ENCODE data around the gene TAS2R41.
A peak's percentile ranks its signal among the peaks of the same experiment; 100 is the strongest.
"Not testable (repeated sequence)": the region's sequence is repeated elsewhere in the genome, so short reads cannot be mapped to it uniquely, and the experiment has no call there.

TAS2R41 gene

GRCh38 chr7:143480501-143480900 lies 2.8 kb downstream of the TAS2R41 start:
- Histone ChIP-seq H3K9ac (ENCODE audit: low read depth, low read length) (no peak overlapping the region), H3K27me3 (ENCODE audit: control insufficient read depth, insufficient read depth, low read length) (no peaks in the 10 kb centered on the region), H3K36me3 (ENCODE audit: insufficient read depth, low read length) (no peaks in the 10 kb centered on the region), H3K9me3 (replicated peaks; ENCODE audit: low read length) (no peaks in the 10 kb centered on the region), H3K4me1 (ENCODE audit: control insufficient read depth, insufficient read depth, low read length) (peaks cover 2% of the 10 kb centered on the region), H3K4me2 (ENCODE audit: low read length) (no peak overlapping the region), H3K4me3 (ENCODE audit: low read length) (no peak overlapping the region)

GRCh38 chr7:143484119-143484518 lies 6.4 kb downstream of the TAS2R41 start:
- Histone ChIP-seq H3K4me3 (ENCODE audit: low read length) (no peak overlapping the region), H3K36me3 (ENCODE audit: insufficient read depth, low read length) (no peaks in the 10 kb centered on the region), H3K9me3 (replicated peaks; ENCODE audit: low read length) (no peaks in the 10 kb centered on the region), H3K9ac (ENCODE audit: low read depth, low read length) (no peak overlapping the region), H3K4me2 (ENCODE audit: low read length) (no peak overlapping the region), H3K27me3 (ENCODE audit: control insufficient read depth, insufficient read depth, low read length) (no peaks in the 10 kb centered on the region), H3K4me1 (ENCODE audit: control insufficient read depth, insufficient read depth, low read length) (peaks cover 13% of the 10 kb centered on the region)

- Histone ChIP-seq H3K4me1 (ENCODE audit: control insufficient read depth, insufficient read depth, low read length) (peaks cover 13% of the 10 kb centered on the region), H3K36me3 (ENCODE audit: insufficient read depth, low read length) (no peaks in the 10 kb centered on the region), H3K4me3 (ENCODE audit: low read length) (no peak overlapping the region), H3K9me3 (replicated peaks; ENCODE audit: low read length) (no peaks in the 10 kb centered on the region), H3K27me3 (ENCODE audit: control insufficient read depth, insufficient read depth, low read length) (no peaks in the 10 kb centered on the region), H3K4me2 (ENCODE audit: low read length) (no peak overlapping the region), H3K9ac (ENCODE audit: low read depth, low read length) (no peak overlapping the region)
Measured at GRCh38 chr7:143485094-143485493, 7.4 kb downstream of the TAS2R41 start.

GRCh38 chr7:143485500-143485899 lies 7.8 kb downstream of the TAS2R41 start:
- Histone ChIP-seq H3K9me3 (replicated peaks; ENCODE audit: low read length) (no peaks in the 10 kb centered on the region), H3K36me3 (ENCODE audit: insufficient read depth, low read length) (no peaks in the 10 kb centered on the region), H3K4me2 (ENCODE audit: low read length) (no peak overlapping the region), H3K27me3 (ENCODE audit: control insufficient read depth, insufficient read depth, low read length) (no peaks in the 10 kb centered on the region), H3K4me3 (ENCODE audit: low read length) (no peak overlapping the region), H3K4me1 (ENCODE audit: control insufficient read depth, insufficient read depth, low read length) (peaks cover 13% of the 10 kb centered on the region), H3K9ac (ENCODE audit: low read depth, low read length) (no peak overlapping the region)

- peaks cover 13% of the 10 kb centered on the region for H3K4me1 ChIP-seq (ENCODE audit: control insufficient read depth, insufficient read depth, low read length)
- not testable (repeated sequence) for H3K4me2 ChIP-seq (ENCODE audit: low read length); H3K27me3 ChIP-seq (ENCODE audit: control insufficient read depth, insufficient read depth, low read length); H3K4me3 ChIP-seq (ENCODE audit: low read length); H3K36me3 ChIP-seq (ENCODE audit: insufficient read depth, low read length); H3K9me3 ChIP-seq (replicated peaks; ENCODE audit: low read length); H3K9ac ChIP-seq (ENCODE audit: low read depth, low read length)
Measured at GRCh38 chr7:143486266-143486665, 8.6 kb downstream of the TAS2R41 start.

- no peaks in the 10 kb centered on the region for H3K27me3 ChIP-seq (ENCODE audit: control insufficient read depth, insufficient read depth, low read length)
- H3K9ac ChIP-seq (ENCODE audit: low read depth, low read length): no peak overlapping the region
- no peaks in the 10 kb centered on the region for H3K9me3 ChIP-seq (replicated peaks; ENCODE audit: low read length)
- H3K4me1 ChIP-seq (ENCODE audit: control insufficient read depth, insufficient read depth, low read length): peaks cover 19% of the 10 kb centered on the region
- no peak overlapping the region for H3K4me2 ChIP-seq (ENCODE audit: low read length)
- no peak overlapping the region for H3K4me3 ChIP-seq (ENCODE audit: low read length)
- H3K36me3 ChIP-seq (ENCODE audit: insufficient read depth, low read length): no peaks in the 10 kb centered on the region
Measured at GRCh38 chr7:143487061-143487460, 9.4 kb downstream of the TAS2R41 start.

GRCh38 chr7:143487566-143487965 lies 9.9 kb downstream of the TAS2R41 start:
- no peaks in the 10 kb centered on the region for H3K27me3 ChIP-seq (ENCODE audit: control insufficient read depth, insufficient read depth, low read length)
- peaks cover 24% of the 10 kb centered on the region for H3K4me1 ChIP-seq (ENCODE audit: control insufficient read depth, insufficient read depth, low read length)
- no peaks in the 10 kb centered on the region for H3K36me3 ChIP-seq (ENCODE audit: insufficient read depth, low read length)
- no peak overlapping the region for H3K4me3 ChIP-seq (ENCODE audit: low read length)
- H3K9ac ChIP-seq (ENCODE audit: low read depth, low read length): no peak overlapping the region
- no peaks in the 10 kb centered on the region for H3K9me3 ChIP-seq (replicated peaks; ENCODE audit: low read length)
- H3K4me2 ChIP-seq (ENCODE audit: low read length): no peak overlapping the region

GRCh38 chr7:143490717-143491306 lies 13.1 kb downstream of the TAS2R41 start:
- Histone ChIP-seq H3K4me3 (ENCODE audit: low read length) (no peak overlapping the region), H3K36me3 (ENCODE audit: insufficient read depth, low read length) (no peaks in the 10 kb centered on the region), H3K9ac (ENCODE audit: low read depth, low read length) (no peak overlapping the region), H3K27me3 (ENCODE audit: control insufficient read depth, insufficient read depth, low read length) (no peaks in the 10 kb centered on the region), H3K4me2 (ENCODE audit: low read length) (no peak overlapping the region), H3K4me1 (ENCODE audit: control insufficient read depth, insufficient read depth, low read length) (peaks cover 27% of the 10 kb centered on the region), H3K9me3 (replicated peaks; ENCODE audit: low read length) (no peaks in the 10 kb centered on the region)

- H3K4me1 ChIP-seq (ENCODE audit: control insufficient read depth, insufficient read depth, low read length): peaks cover 24% of the 10 kb centered on the region
- no peaks in the 10 kb centered on the region for H3K36me3 ChIP-seq (ENCODE audit: insufficient read depth, low read length)
- H3K4me3 ChIP-seq (ENCODE audit: low read length): no peak overlapping the region
- no peaks in the 10 kb centered on the region for H3K27me3 ChIP-seq (ENCODE audit: control insufficient read depth, insufficient read depth, low read length)
- peak overlapping the region; percentile 0 for H3K4me2 ChIP-seq (ENCODE audit: low read length)
- H3K9ac ChIP-seq (ENCODE audit: low read depth, low read length): no peak overlapping the region
- H3K9me3 ChIP-seq (replicated peaks; ENCODE audit: low read length): no peaks in the 10 kb centered on the region
Measured at GRCh38 chr7:143492043-143492471, 14.4 kb downstream of the TAS2R41 start.

- no peak overlapping the region for H3K4me3 ChIP-seq (ENCODE audit: low read length)
- H3K36me3 ChIP-seq (ENCODE audit: insufficient read depth, low read length): no peaks in the 10 kb centered on the region
- H3K9me3 ChIP-seq (replicated peaks; ENCODE audit: low read length): no peaks in the 10 kb centered on the region
- H3K4me2 ChIP-seq (ENCODE audit: low read length): no peak overlapping the region
- H3K4me1 ChIP-seq (ENCODE audit: control insufficient read depth, insufficient read depth, low read length): peaks cover 18% of the 10 kb centered on the region
- no peaks in the 10 kb centered on the region for H3K27me3 ChIP-seq (ENCODE audit: control insufficient read depth, insufficient read depth, low read length)
- no peak overlapping the region for H3K9ac ChIP-seq (ENCODE audit: low read depth, low read length)
Measured at GRCh38 chr7:143492799-143493739, 15.4 kb downstream of the TAS2R41 start.

GRCh38 chr7:143493751-143494150 lies 16.1 kb downstream of the TAS2R41 start:
- Histone ChIP-seq H3K36me3 (ENCODE audit: insufficient read depth, low read length) (no peaks in the 10 kb centered on the region), H3K9ac (ENCODE audit: low read depth, low read length) (no peak overlapping the region), H3K27me3 (ENCODE audit: control insufficient read depth, insufficient read depth, low read length) (no peaks in the 10 kb centered on the region), H3K4me3 (ENCODE audit: low read length) (no peak overlapping the region), H3K4me2 (ENCODE audit: low read length) (no peak overlapping the region), H3K4me1 (ENCODE audit: control insufficient read depth, insufficient read depth, low read length) (peaks cover 18% of the 10 kb centered on the region), H3K9me3 (replicated peaks; ENCODE audit: low read length) (no peaks in the 10 kb centered on the region)

Data from skeletal muscle satellite cell (primary cell).